Endometrium (tissue), 2 donors: ENCODE data around the gene GRIN2A.
A peak's percentile ranks its signal among the peaks of the same experiment; 100 is the strongest.

Experiments used
- FAIRE-seq: peaks from 2 replicates; lab custom pipeline; 2012; peaks lifted over from hg19 to GRCh38; lab: Jason Lieb, UNC
- donor health status: control.
- donor health status: control.

GRIN2A gene

DNA sequence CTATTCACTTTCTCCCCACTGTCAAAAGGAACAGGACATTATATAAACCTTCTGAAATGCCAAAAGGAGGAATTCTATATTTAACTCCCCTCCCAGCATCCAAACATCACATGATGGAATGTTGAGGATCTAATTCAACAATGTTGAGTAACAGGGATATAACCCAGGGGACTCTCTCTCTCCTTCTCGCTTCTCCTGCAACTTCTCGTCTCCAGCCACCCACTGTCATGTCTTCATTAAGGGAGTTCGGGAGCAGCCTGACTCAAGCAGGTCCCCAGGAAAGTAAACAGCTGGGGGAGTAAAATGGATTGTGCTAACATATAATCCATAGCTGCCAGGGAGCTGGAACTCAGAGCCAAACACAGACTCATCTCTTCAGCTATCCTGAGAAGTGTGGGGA, 51.7 kb downstream of the GRIN2A start:
- FAIRE-seq = no peak

GRCh38 chr16:10128397-10129258, 53.6 kb downstream of the GRIN2A start:
- no peak for FAIRE-seq

DNA sequence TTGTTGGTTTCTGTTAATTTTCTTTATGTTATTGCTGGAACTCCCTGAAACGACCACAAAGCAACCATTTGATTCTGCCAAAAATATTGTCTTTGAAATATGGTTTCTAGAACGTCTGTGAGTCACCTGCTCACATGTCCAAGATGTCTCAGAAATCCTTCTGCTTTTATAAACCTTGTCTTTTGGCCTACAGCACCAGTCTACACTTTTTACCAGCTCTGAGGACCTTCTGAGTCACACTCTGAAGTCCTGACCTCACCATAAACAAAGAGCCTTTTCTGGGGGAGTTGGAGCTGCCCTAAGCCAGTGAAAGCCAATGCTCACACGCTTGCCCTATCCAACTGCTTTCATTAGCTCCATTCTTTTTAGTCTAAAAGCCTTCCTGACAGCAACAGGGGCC, 55.5 kb downstream of the GRIN2A start:
- FAIRE-seq = no peak

DNA sequence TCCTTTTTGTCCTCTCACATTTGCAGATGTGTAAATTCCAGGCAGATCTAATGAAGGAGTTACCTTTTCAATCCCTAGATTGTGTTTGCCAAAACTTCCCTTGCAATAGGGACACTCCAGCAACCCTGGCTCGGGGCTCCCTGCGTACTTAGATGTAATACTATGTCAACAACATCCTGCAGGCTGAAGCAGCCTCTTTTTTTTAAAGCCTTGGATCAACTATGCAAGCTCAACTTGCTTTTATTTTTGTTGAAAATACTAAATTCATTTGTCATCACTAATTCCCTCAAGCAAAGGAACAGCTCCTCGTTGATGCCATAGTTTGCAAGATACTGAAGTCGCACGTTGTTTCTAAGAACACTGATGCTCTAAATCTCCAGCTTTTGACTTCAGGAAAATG, 59.1 kb downstream of the GRIN2A start:
- FAIRE-seq = no peak

GRCh38 chr16:10122546-10122945, 59.7 kb downstream of the GRIN2A start:
- FAIRE-seq = no peak

DNA sequence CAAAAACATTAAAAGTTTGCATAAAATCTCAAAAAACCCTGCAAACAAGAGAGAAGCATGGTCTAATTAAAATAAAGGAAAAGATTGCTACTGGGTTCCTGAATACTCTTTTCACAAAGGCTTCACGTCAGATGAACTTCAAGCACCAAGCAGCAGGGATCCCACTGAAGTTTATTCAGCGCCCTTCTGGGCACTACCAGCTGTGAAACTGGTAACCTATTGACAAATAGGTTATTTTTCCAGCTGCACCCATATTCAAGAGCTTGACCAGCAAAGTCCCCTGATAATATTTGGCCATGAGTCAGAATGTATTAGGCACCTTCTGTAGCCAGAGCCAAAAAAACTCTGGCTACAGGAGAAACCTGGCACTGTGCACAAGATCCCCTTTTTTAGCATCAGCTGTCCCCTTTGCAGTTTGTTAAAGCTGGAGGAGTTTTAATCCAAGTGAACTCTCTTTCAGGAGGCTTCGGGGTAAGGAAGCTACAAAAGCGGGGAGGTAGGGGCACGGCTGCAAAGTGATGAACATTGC, 60.3 kb downstream of the GRIN2A start:
- no peak for FAIRE-seq

DNA sequence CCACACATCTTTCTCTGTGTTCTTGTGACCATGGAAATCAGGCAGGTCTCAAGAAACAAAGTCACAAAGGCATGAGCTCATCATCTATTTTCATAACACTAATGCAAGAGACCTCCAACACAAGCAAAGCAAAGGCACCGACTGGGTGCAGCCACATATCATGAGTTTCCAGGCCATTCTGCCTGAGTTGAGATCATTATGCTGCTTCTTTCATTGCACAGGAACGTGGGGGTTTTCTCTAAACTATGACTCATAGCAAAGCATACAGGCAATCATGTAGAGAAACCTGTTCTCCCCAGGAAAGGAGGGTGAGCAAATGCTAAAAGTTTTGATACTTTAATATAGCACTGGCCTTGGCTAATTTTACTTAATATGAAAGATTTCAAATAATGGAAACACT, 60.7 kb downstream of the GRIN2A start:
- FAIRE-seq = no peak

DNA sequence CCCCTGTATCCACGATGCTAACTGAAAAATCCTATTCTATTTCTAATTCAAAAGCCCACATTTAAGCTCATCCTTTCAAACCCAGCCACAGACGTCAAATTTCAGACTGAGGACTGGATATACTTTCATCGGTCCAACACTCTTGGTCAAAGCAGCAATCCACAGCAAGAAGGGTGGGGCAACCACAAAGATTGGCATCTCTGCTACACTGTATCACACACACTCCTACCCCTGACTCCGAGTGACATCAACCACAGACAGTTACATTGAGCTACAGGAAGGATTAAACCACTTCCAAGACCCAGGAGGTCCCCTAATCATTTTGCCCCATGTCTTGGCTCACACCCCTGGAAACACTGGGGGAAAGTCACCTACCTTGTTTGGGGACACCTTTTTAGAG, 61.3 kb downstream of the GRIN2A start:
- no peak for FAIRE-seq

DNA sequence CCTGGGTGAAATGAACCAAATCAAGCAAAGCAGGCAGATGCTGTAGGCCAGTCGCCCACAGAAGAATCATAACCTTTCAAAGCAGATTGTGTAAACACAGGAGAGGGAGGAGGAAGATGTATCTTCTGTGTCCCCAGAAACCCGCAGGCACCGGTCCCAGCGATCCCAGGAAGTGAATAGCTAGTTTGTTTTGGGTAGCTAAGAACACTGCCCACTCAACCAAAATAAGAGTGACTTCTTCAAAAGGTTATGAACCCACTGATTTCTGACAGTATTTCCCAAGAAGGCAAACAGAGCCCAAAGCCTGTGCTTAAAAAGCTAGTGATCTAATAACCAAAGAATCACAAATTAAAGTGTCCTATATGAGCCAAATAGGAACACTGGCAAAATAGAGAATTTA, 67.8 kb downstream of the GRIN2A start:
- no peak for FAIRE-seq

DNA sequence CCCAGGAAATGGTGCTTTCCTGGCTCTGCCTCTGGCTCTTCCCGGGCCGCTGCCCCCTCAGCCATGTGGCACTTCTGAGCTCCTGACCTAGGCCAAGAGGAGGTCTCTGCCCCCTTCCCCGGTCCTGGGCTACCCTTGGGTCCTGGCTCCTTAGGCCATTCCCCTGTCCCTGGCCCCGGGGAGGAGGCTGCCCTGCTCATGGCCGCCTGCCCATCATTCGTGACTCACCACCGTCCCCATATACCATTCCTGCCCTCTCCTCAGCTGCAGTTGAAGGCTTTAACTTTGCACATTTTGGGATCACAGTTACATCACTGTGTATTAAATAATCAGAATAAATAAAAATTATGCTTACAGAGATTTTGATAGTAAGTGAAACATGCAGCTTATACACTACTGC, 69.0 kb downstream of the GRIN2A start:
- no peak for FAIRE-seq

GRCh38 chr16:10112021-10112420, 70.2 kb downstream of the GRIN2A start:
- no peak for FAIRE-seq

- no peak for FAIRE-seq
Measured at GRCh38 chr16:10111156-10111761, 71.0 kb downstream of the GRIN2A start.

GRCh38 chr16:10110552-10110951, 71.7 kb downstream of the GRIN2A start:
- no peak for FAIRE-seq

DNA sequence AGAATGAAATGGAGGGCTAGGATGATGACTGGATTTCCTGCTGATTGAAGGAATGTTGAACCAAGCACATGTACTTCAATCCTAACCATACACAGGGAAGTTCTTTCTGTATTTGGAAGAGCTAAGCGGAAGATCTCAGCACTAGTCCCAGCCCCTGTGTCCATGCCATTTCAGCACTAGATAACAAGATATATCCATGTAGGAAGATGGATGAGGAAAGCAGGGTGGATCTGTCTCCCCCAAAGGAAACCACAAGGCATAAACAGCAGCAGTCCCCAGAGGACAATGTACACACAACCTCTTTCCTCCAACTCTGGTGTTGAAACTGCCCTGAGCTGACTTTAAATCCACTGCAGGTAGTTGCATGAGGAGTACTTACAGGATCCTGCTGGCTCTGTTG, 75.1 kb downstream of the GRIN2A start:
- no peak for FAIRE-seq

DNA sequence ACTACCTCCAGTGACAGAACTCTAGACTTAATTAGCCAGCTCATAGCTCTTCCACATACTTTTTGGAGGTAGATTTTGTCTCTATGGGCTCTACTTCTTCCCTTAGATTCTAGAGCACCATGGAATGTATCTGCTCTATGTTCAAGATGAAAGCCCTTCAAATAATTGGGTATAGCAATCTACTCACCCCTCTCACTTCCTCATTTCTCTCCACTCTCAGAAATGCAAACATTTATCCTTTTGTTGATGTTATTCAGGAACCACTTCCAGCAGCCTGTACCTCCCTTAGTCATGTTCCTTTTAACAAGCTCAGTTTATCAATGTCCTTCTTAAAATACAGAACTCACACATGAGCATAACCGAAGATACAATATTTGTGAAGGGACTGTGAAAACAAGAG, 78.5 kb downstream of the GRIN2A start:
- FAIRE-seq = no peak

- no peak for FAIRE-seq
Measured at GRCh38 chr16:10103118-10103517, 79.1 kb downstream of the GRIN2A start.

- no peak for FAIRE-seq
Measured at GRCh38 chr16:10100829-10101228, 81.4 kb downstream of the GRIN2A start.

DNA sequence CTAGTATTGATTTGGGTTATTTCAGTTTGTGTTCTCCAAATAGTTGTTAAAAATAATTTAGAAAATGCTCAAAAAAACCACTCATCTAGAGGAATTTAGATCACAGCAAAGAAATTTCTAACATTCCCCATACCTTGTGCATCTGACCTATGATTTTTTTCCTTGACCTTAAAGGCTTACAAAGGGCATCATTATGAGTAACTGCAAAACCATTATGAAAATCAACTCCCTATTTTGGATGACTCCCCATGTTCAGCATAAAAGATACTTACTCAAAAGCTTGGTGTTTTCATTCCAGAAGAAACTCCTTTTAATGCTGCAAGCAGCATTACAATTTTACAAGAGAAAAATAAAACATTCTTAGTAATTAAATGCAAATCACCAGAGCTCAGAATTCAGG, 83.2 kb downstream of the GRIN2A start:
- peak; percentile 26 for FAIRE-seq

GRCh38 chr16:10097271-10097670, 85.0 kb downstream of the GRIN2A start:
- no peak for FAIRE-seq

DNA sequence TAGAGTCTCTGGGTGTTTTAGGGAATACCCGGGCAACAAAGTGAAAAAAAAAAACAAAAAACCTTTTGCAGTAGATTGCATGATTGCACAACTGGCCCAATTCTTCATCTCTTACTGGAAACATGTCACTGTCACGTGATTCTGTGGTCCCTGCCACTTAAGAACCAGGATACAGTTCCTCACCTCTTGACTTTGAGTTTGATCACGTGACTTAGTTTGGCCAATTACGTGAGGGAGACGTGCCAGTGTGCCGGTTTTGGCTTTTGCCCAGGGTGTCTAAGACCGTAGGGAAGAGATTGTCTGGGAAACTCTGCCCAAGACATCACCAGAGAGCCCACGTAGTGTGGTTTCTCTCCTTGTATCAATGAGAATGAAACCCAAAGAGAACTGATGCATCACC, 88.7 kb downstream of the GRIN2A start:
- FAIRE-seq = no peak

- peak; percentile 51 for FAIRE-seq
Measured at GRCh38 chr16:10090816-10091215, 91.4 kb downstream of the GRIN2A start.

- FAIRE-seq = no peak
Measured at GRCh38 chr16:10088380-10088793, 93.8 kb downstream of the GRIN2A start.

GRCh38 chr16:10087151-10087550, 95.1 kb downstream of the GRIN2A start:
- no peak for FAIRE-seq

DNA sequence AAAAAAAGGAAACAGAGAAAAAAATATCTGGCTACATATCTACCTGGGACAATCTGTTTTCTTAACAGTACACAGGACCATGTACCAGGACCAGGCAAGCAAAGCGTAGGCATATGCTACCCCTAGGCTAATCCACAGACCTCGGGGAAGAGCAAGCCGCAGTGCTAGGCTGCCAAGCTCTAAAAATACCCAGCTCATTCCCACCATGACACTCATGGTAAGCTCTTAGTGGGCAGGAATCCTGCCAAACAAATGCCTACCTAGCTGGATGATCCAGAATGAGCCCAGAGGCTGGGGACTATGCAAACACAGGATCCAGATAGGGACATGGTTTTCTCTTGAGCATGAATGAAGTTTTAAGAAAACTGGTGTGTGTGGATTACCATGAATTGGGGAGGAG, 95.6 kb downstream of the GRIN2A start:
- FAIRE-seq = no peak
